HepG2 (cell line): ENCODE data around the gene B4GALT1. TPM values are rescaled to one million over a fixed set of nuclear protein-coding genes. Genes with fewer than 3 reads are reported as not detected.

Source experiments
- ASH2L ChIP-seq: fragments of 300-600, 200-600 bp; sonication (generic); IDR thresholded peaks from 2 replicates; pipeline ENCODE4 v1.7.0; 2017; ENCODE audit warnings: low read depth, mild to moderate bottlenecking, moderate library complexity, mixed read lengths, low read length; ENCODE audit not compliant: insufficient read length
- BHLHE40 ChIP-seq: IDR thresholded peaks from 2 replicates; pipeline ENCODE4 v1.6.1; 2011; ENCODE audit warnings: low read length, improper control_type of control experiment
- CEBPG ChIP-seq: IDR thresholded peaks from 2 replicates; pipeline ENCODE4 v1.6.1; 2016
- EHMT2 ChIP-seq: fragments of 200-600 bp; sonication (generic); IDR thresholded peaks from 2 replicates; pipeline ENCODE4 v1.7.0; 2017; ENCODE audit warnings: antibody characterized with exemption, low read depth, low read length, borderline replicate concordance
- ELF3 ChIP-seq: IDR thresholded peaks from 2 replicates; pipeline ENCODE4 v1.6.1; 2016; ENCODE audit warnings: missing genetic modification reagents, missing compliant biosample characterization
- GFI1 ChIP-seq: sonication (generic); formaldehyde crosslinking; IDR thresholded peaks from 2 replicates; pipeline ENCODE4 v1.5.0; 2020; ENCODE audit warnings: missing genetic modification reagents, mild to moderate bottlenecking, borderline replicate concordance
- KMT2B ChIP-seq: IDR thresholded peaks from 2 replicates; pipeline ENCODE4 v1.6.1; 2016; ENCODE audit warnings: missing genetic modification reagents, missing compliant biosample characterization
- MAF1 ChIP-seq: sonication (generic); formaldehyde crosslinking; IDR thresholded peaks from 2 replicates; pipeline ENCODE4 v1.5.0; 2020; ENCODE audit warnings: missing genetic modification reagents, borderline replicate concordance
- MEIS2 ChIP-seq: sonication (generic); formaldehyde crosslinking; IDR thresholded peaks from 2 replicates; pipeline ENCODE4 v1.9.0; 2021; ENCODE audit warnings: mild to moderate bottlenecking, missing genetic modification reagents
- MIXL1 ChIP-seq: IDR thresholded peaks from 2 replicates; pipeline ENCODE4 v1.6.1; 2016
- PHF21A ChIP-seq: sonication (generic); formaldehyde crosslinking; IDR thresholded peaks from 2 replicates; pipeline ENCODE4 v1.5.0; 2020; ENCODE audit warnings: mild to moderate bottlenecking, missing genetic modification reagents
- SNAI1 ChIP-seq: sonication (generic); formaldehyde crosslinking; IDR thresholded peaks from 2 replicates; pipeline ENCODE4 v1.5.0; 2020; ENCODE audit warnings: mild to moderate bottlenecking, missing genetic modification reagents, borderline replicate concordance
- SOX5 ChIP-seq: IDR thresholded peaks from 2 replicates; pipeline ENCODE4 v1.6.1; 2016; ENCODE audit warnings: borderline replicate concordance
- SOX6 ChIP-seq, 2 experiments: fragments of 450-650 bp in 1 of 2; sonication (generic) in 1 of 2; formaldehyde crosslinking in 1 of 2; IDR thresholded peaks; 2 replicates each; pipeline versions ENCODE4 v1.4.0 to v1.6.1; 2017 to 2020; ENCODE audit warnings: antibody characterized with exemption in 1 of 2, mild to moderate bottlenecking in 1 of 2, missing genetic modification reagents in 1 of 2
- TARDBP ChIP-seq: sonication (generic); formaldehyde crosslinking; IDR thresholded peaks from 2 replicates; pipeline ENCODE4 v1.8.0; 2022; ENCODE audit warnings: mild to moderate bottlenecking, missing genetic modification reagents
- TBX2 ChIP-seq: sonication (generic); formaldehyde crosslinking; IDR thresholded peaks from 2 replicates; pipeline ENCODE4 v1.5.0; 2020; ENCODE audit warnings: missing genetic modification reagents, mild to moderate bottlenecking, borderline replicate concordance
- TCF7 ChIP-seq: sonication (generic); IDR thresholded peaks from 2 replicates; pipeline ENCODE4 v1.6.1; 2016; ENCODE audit warnings: antibody characterized with exemption, low read depth
- ZNF124 ChIP-seq: sonication (generic); formaldehyde crosslinking; IDR thresholded peaks from 2 replicates; pipeline ENCODE4 v1.4.0; 2020; ENCODE audit warnings: missing genetic modification reagents
- ZNF333 ChIP-seq: sonication (generic); formaldehyde crosslinking; IDR thresholded peaks from 2 replicates; pipeline ENCODE4 v1.4.0; 2020; ENCODE audit warnings: mild to moderate bottlenecking, missing genetic modification reagents, borderline replicate concordance
- ZNF878 ChIP-seq: sonication (generic); formaldehyde crosslinking; IDR thresholded peaks from 2 replicates; pipeline ENCODE4 v1.8.1; 2023; ENCODE audit warnings: mild to moderate bottlenecking, missing genetic modification reagents, moderate library complexity
- polyA plus RNA-seq, 8 experiments: library from polyadenylated mRNA; depleted of rRNA in 3 of 8; stranded (reverse) in 7 of 8; unstranded in 1 of 8; fragments of >200 nt; fragmentation: Illumina TruSeq in 4 of 8; extraction: Trizol in 4 of 8; gene quantifications; 2 replicates each; pipeline versions ENCODE4 v1.2.1 to v1.2.3, GENCODE V29; 2011 to 2016; ENCODE audit warnings: low read depth in 4 of 8, missing spikeins in 1 of 8, mixed read lengths in 1 of 8; ENCODE audit not compliant: insufficient read depth in 1 of 8
- total RNA-seq, 5 experiments: library from RNA; depleted of rRNA; stranded (reverse); fragments of >200 nt; fragmentation: Illumina TruSeq; extraction: Trizol; gene quantifications; 2 replicates each; pipeline ENCODE4 v1.2.3, GENCODE V29; 2016; ENCODE audit warnings: low read depth in 1 of 5
- TF ChIP-seq, protein P1 (sequence below): sonication (generic); formaldehyde crosslinking; IDR thresholded peaks from 2 replicates; pipeline ENCODE4 v1.4.0; 2020; ENCODE audit warnings: missing genetic modification reagents; ENCODE audit errors: not compliant biosample characterization
- TF ChIP-seq, protein P2 (sequence below): sonication (generic); formaldehyde crosslinking; IDR thresholded peaks from 2 replicates; pipeline ENCODE4 v1.5.0; 2020; ENCODE audit warnings: mild to moderate bottlenecking, missing genetic modification reagents, borderline replicate concordance
- TF ChIP-seq, protein P3 (sequence below): sonication (generic); formaldehyde crosslinking; IDR thresholded peaks from 2 replicates; pipeline ENCODE4 v1.5.0; 2020; ENCODE audit warnings: missing genetic modification reagents
- TF ChIP-seq, protein P4 (sequence below): sonication (generic); formaldehyde crosslinking; IDR thresholded peaks from 2 replicates; pipeline ENCODE4 v1.4.0; 2020; ENCODE audit warnings: missing genetic modification reagents, low read depth, mild to moderate bottlenecking, borderline replicate concordance

Gene B4GALT1
- total and polyA plus RNA-seq, 2 of the 13 experiments (the other 11 are each of a cell fraction or from before 2014, with no cell fraction given): 15.7 to 33.5 TPM

DNA sequence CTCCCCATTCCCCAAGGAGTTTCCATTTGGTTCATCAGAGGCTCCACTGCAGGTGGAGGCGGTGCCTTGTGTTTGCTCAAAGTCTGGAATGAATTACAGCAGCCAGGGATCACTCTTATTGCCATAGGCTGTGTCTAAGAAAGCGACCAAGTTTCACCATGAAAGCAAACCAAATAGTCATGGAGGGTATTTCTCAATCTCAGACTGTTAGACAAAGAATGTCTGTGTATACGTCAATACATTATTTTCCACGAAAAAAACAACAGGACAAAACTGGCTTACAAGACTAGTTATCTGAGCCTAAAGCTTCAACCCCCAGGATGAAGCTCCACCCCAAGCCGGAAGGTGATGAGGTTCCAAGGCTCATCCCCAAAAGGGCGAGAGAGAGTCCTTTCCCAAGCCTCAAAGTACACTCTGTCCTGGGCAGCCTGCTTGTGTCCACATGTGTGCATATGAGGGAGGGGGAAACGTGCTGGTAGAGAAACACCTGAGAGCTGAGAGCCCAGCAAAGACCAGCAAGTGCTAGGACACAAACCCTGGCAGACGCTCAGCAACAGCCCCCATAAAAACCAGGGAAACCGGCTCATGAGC lies 4.3 kb downstream of the B4GALT1 start (continued):
- TF ChIP-seq ASH2L (no peak), PHF21A (0 out of 2 replicates have a peak, but pooled peaks have one; percentile 34), MAF1 (no peak), ELF3 (CRISPR knock-in tag) (peak; percentile 42; the same call in 1 of the 2 replicates), GFI1 (no peak), ZNF878 (CRISPR knock-in tag) (no peak), BHLHE40 (peak; percentile 69), SOX6 (IDR thresholded peaks at IDR 0.05) (no peak), SOX6 (CRISPR knock-in tag; IDR thresholded peaks at IDR 0.05) (peak; percentile 86), EHMT2 (0 out of 2 replicates have a peak, but pooled peaks have one; percentile 51), ZNF124 (CRISPR knock-in tag) (no peak), TBX2 (CRISPR knock-in tag) (peak; percentile 35; the same call in 1 of the 2 replicates), CEBPG (CRISPR knock-in tag) (peak; percentile 72), TCF7 (no peak), ZNF333 (CRISPR knock-in tag) (no peak), SOX5 (CRISPR knock-in tag) (peak; percentile 50), TARDBP (no peak; the same call in 1 of the 2 replicates), MIXL1 (CRISPR knock-in tag) (no peak), MEIS2 (CRISPR knock-in tag) (no peak), KMT2B (CRISPR knock-in tag) (no peak), SNAI1 (CRISPR knock-in tag) (no peak)
- TF ChIP-seq, protein P1, sequence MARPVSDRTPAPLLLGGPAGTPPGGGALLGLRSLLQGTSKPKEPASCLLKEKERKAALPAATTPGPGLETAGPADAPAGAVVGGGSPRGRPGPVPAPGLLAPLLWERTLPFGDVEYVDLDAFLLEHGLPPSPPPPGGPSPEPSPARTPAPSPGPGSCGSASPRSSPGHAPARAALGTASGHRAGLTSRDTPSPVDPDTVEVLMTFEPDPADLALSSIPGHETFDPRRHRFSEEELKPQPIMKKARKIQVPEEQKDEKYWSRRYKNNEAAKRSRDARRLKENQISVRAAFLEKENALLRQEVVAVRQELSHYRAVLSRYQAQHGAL: no peak
- TF ChIP-seq, protein P2, sequence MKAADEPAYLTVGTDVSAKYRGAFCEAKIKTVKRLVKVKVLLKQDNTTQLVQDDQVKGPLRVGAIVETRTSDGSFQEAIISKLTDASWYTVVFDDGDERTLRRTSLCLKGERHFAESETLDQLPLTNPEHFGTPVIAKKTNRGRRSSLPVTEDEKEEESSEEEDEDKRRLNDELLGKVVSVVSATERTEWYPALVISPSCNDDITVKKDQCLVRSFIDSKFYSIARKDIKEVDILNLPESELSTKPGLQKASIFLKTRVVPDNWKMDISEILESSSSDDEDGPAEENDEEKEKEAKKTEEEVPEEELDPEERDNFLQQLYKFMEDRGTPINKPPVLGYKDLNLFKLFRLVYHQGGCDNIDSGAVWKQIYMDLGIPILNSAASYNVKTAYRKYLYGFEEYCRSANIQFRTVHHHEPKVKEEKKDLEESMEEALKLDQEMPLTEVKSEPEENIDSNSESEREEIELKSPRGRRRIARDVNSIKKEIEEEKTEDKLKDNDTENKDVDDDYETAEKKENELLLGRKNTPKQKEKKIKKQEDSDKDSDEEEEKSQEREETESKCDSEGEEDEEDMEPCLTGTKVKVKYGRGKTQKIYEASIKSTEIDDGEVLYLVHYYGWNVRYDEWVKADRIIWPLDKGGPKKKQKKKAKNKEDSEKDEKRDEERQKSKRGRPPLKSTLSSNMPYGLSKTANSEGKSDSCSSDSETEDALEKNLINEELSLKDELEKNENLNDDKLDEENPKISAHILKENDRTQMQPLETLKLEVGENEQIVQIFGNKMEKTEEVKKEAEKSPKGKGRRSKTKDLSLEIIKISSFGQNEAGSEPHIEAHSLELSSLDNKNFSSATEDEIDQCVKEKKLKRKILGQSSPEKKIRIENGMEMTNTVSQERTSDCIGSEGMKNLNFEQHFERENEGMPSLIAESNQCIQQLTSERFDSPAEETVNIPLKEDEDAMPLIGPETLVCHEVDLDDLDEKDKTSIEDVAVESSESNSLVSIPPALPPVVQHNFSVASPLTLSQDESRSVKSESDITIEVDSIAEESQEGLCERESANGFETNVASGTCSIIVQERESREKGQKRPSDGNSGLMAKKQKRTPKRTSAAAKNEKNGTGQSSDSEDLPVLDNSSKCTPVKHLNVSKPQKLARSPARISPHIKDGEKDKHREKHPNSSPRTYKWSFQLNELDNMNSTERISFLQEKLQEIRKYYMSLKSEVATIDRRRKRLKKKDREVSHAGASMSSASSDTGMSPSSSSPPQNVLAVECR: peak; percentile 62; the same call in 1 of the 2 replicates
- TF ChIP-seq, protein P3, sequence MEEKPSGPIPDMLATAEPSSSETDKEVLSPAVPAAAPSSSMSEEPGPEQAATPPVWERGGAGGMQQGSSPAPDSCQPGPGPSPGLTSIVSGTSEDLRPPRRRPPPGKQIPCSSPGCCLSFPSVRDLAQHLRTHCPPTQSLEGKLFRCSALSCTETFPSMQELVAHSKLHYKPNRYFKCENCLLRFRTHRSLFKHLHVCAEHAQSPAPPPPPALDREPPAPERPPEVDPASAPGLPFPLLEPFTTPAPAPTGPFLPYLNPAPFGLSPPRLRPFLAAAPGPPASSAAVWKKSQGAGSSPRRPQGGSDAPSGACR (CRISPR knock-in tag): no peak
- TF ChIP-seq, protein P4, sequence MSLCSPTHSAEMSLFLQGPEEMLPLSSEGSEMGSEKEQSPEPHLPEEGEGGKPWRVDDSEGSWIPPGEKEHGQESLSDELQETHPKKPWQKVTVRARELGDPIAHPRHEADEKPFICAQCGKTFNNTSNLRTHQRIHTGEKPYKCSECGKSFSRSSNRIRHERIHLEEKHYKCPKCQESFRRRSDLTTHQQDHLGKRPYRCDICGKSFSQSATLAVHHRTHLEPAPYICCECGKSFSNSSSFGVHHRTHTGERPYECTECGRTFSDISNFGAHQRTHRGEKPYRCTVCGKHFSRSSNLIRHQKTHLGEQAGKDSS: no peak; the same call in 1 of the 2 replicates
